ENCODE results near the gene SKAP2.

The SKAP2 gene

DNA sequence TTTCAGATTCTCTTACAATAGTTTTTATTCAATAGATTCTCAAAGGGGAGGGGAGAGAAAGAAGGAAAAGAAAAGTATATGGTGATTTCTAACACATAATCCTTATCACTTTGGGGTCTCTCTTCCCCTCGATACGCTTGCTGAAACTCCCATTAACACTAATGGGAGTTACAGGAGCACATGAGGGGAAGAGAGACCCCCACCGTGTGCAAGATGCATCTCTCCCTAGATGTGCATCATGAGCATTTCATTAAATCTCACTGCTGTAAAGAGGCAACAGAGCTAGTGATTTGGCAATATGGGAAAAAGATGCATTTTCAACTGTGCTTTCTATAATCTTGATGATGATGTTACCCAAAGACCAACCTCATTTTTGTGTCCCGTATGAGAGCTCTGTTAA lies 177.4 kb downstream of the SKAP2 start:
- Mint-ChIP-seq H3K36me3 (no peaks in the 10 kb centered on the region), H3K9me3 (no peaks in the 10 kb centered on the region), H3K4me3 (no peak overlapping the region), H3K4me1 (no peaks in the 10 kb centered on the region), H3K27me3 (peaks cover 7% of the 10 kb centered on the region), H3K27ac (no peak overlapping the region)
- CTCF ChIA-PET: interaction anchor here (0.6 to 1.9 kb wide), 9 partner anchors 10 to 1046 kb away, joined by 3 to 9 read pairs (median 4); no protein-coding TSS in a partner anchor
- no peak for DNase-seq

DNA sequence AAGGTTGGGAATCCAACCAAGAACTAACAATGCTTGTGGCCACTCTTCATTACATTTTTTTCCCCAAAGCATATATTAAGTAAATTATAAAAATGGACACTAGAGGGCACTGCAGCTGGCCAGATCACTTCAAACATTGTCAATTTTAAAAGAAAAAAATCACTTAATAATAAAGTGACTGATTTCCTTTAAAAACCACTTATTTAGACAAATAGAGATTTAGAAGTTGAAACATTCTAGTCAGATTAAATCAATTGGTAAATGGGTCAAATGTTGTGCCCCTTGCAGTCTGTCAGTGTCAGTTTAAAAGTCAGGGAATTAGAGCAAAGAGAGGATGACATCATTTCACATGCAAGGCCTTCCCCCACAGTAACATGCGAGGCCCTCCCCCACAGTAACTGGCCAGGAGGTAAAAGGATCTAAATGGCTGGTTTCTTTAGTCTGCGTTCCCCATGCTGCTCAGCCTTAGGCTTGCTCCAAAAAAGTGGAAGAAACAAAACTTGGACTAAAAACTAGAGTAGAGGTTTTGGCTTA lies 177.9 kb downstream of the SKAP2 start:
- DNase-seq: no peak
- Mint-ChIP-seq H3K4me1 (no peaks in the 10 kb centered on the region), H3K36me3 (no peaks in the 10 kb centered on the region), H3K27ac (peak overlapping the region; percentile 26), H3K9me3 (no peaks in the 10 kb centered on the region), H3K4me3 (no peak overlapping the region), H3K27me3 (peaks cover 2% of the 10 kb centered on the region)
- CTCF ChIA-PET: interaction anchor here (1.0 to 1.9 kb wide), 6 partner anchors 9 to 1046 kb away, joined by 3 to 9 read pairs (median 4); no protein-coding TSS in a partner anchor

DNA sequence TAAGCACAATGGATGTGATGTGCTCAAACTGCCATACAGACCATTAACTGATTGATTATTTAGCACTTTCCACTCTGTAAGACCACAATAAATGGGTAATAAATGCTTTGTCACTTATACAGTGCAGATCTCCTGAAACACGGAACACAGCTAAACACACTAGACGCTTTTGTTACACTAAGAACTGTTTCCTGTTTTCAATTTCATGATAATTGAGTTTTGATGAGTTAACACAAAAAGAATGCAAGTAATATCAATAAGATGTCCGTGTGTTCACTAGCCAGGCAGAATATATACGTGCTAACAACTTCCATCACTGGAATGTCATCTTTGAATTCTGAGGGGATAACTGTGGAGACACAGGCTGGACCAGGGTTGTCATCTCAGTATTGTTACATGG lies 178.8 kb downstream of the SKAP2 start:
- Mint-ChIP-seq H3K9me3 (no peaks in the 10 kb centered on the region), H3K4me1 (no peaks in the 10 kb centered on the region)

DNA sequence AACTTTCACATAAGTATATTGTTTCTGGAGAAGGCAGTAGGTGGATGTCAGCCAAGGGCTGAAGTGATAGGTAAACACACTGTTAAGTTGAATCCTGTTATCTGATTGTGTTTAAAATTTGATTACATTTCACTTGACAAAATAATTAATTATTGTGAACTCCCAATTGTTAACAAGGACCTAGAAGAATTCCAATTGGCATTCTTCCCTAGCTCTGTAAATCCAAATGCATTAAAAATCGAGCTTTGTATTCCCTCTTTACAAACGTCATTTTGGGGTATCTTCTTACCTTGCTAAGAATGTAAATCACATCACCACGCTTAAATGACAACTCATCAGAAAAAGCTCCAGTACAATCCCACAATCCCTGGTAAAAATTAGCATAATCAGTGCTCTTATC lies 179.9 kb downstream of the SKAP2 start:
- no peak for DNase-seq
- Mint-ChIP-seq H3K36me3 (no peaks in the 10 kb centered on the region), H3K4me1 (no peaks in the 10 kb centered on the region), H3K4me3 (no peak overlapping the region), H3K9me3 (no peaks in the 10 kb centered on the region), H3K27me3 (no peaks in the 10 kb centered on the region), H3K27ac (no peak overlapping the region)
- CTCF ChIA-PET: interaction anchor here (0.6 to 1.4 kb wide), 2 partner anchors 351 to 504 kb away, joined by 3 to 4 read pairs; no protein-coding TSS in a partner anchor

More for the DNA sequence above, 178.8 kb downstream of the SKAP2 start:
- H3K27me3 Mint-ChIP-seq: no peaks in the 10 kb centered on the region
- CTCF ChIA-PET: no interaction called here
- H3K4me3 Mint-ChIP-seq: no peak overlapping the region
- H3K36me3 Mint-ChIP-seq: no peaks in the 10 kb centered on the region
- DNase-seq: no peak
- H3K27ac Mint-ChIP-seq: no peak overlapping the region

DNA sequence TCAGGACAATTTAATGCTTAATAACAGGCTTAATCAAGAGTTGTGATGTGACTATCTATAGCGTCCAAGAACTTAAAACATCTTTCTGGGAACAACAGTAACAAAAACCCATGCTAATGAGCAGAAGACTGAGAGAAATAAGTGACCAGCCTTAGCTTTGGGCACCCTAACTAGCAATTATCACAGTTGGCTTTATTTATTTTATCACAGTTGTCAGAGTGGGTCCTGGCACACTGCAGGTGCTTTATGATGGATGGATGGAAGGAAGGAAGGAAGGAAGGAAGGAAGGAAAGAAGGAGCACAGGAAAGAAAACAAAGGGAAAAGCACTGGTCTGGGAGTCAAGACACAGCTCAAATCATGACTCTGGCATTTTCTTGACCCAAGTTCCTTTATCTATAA lies 181.1 kb downstream of the SKAP2 start:
- Mint-ChIP-seq H3K4me3 (no peak overlapping the region), H3K9me3 (no peaks in the 10 kb centered on the region), H3K27ac (no peak overlapping the region), H3K4me1 (no peaks in the 10 kb centered on the region), H3K36me3 (no peaks in the 10 kb centered on the region), H3K27me3 (peaks cover 6% of the 10 kb centered on the region)
- CTCF ChIA-PET: interaction anchor here (1.4 to 4.9 kb wide), 3 partner anchors 16 to 505 kb away, joined by 4 to 36 read pairs (median 4); no protein-coding TSS in a partner anchor
- no peak for DNase-seq

DNA sequence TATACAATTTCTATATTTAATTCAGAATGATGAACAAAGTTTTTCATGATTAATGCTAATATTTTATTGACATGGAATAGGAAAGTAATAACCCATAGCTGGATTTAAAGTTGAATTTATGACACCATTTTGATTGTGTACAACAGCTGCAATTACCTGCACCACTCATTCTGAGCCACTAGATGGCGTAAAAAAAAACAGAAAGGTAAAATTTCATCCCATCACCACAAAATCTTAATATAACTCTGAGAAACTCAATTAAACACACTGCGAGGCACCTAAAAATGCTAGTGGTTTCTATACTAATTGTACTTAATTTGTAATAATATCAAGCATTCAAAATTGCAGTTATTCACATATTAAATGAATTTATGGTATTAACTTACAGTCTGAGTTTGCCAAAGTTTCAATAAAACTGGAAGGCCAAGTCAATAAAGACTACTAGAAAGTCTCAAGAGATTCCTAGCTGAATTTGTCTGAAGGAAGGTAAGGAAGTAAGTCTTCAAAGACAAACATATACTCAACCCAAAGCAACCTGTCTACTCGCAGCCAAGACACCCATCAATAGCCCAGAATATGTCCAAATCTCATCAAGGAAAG lies 182.5 kb downstream of the SKAP2 start:
- CTCF ChIA-PET: interaction anchor here (0.6 to 4.9 kb wide), 11 partner anchors 8 to 973 kb away, joined by 3 to 36 read pairs (median 4); partner anchors contain the start of gene HOXA5
- Mint-ChIP-seq H3K9me3 (no peaks in the 10 kb centered on the region), H3K27ac (no peak overlapping the region), H3K36me3 (no peaks in the 10 kb centered on the region), H3K4me3 (no peak overlapping the region), H3K4me1 (no peaks in the 10 kb centered on the region), H3K27me3 (peaks cover 6% of the 10 kb centered on the region)
- DNase-seq: no peak

DNA sequence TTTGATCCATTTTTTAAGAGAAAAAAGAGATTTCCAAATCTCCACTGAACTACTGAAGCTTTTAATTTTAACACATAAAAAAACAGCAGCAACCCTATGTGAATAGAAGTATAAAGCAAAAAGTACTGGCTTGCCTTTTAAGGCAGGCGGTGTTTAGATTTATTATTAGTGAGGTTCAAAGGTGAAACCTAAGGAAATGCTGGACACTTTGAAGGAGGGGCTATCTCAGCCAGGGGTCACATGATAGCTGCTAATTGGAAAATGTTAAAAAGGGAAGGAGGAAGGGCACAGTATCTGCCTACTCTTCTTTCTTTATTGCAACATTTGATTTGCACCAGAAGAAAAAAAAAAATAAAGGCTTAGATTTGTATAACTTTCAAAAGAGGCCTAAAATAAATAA lies 183.8 kb downstream of the SKAP2 start:
- Mint-ChIP-seq H3K4me3 (no peak overlapping the region), H3K9me3 (no peaks in the 10 kb centered on the region), H3K4me1 (no peaks in the 10 kb centered on the region), H3K36me3 (no peaks in the 10 kb centered on the region), H3K27ac (no peak overlapping the region), H3K27me3 (peaks cover 6% of the 10 kb centered on the region)
- CTCF ChIA-PET: interaction anchor here (0.6 to 4.9 kb wide), 5 partner anchors 13 to 537 kb away, joined by 4 to 36 read pairs (median 4); no protein-coding TSS in a partner anchor
- DNase-seq: no peak

DNA sequence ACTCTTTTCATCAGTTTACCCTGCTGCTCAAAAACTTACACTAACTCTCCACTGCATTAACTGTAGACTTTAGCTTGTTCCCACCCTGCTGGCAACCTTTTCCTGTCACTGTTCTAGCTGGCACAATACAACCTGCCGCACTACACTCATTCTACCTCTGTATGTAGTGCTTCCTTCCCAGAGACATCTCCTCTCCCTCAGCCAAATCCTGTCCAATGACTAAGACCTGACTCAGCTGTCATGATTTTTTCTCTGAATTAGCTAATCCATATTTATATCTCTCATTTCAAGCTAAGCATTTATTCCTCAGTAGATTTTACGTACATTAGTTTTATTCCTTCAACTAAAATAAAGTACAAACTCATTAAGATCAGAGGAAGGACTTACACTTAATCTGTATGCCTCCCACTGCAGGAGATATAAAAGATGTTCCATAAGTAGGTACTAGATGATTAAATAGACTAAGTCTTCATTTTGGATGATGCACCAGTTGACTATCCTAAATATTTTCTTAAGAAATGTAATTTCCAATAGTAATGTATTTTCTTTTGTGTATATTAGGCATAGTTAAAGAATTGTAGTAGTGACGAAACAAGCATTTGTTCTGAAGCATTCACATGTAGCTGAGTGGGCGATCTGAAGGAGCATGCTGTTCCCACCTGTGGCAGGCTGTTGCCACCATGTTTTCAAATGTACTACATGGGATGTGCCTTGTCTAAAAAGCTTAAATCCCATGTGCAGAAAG lies 189.1 kb downstream of the SKAP2 start:
- Mint-ChIP-seq H3K27me3 (peaks cover 13% of the 10 kb centered on the region), H3K27ac (no peak overlapping the region), H3K9me3 (no peaks in the 10 kb centered on the region), H3K4me1 (peaks cover 2% of the 10 kb centered on the region), H3K4me3 (no peak overlapping the region), H3K36me3 (no peaks in the 10 kb centered on the region)
- CTCF ChIA-PET: interaction anchor here (0.6 to 2.1 kb wide), 3 partner anchors 12 to 305 kb away, joined by 3 to 6 read pairs (median 3); no protein-coding TSS in a partner anchor
- DNase-seq: no peak

DNA sequence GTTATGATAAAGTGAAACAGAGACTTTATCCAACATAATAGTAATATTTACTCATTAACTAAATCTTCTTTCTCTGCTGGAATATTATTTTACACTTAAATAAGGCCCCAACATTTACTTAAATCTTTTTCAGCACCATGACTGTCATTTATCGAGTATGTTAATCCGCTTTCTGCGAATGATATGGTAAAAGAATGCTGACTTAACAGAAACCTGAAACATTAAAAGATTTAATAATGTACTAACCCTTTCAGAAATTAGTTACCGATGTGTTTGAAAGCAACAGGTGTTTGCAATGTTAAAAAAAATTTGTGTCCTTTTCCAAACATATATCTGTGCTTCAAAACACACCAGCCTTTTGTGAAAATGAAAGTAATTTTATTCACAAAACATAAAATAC lies 190.5 kb downstream of the SKAP2 start:
- no peaks in the 10 kb centered on the region for H3K9me3 Mint-ChIP-seq
- H3K4me3 Mint-ChIP-seq: no peak overlapping the region
- peaks cover 2% of the 10 kb centered on the region for H3K4me1 Mint-ChIP-seq
- DNase-seq: no peak
- CTCF ChIA-PET: interaction anchor here (1.6 kb wide), 1 partner anchor 8 kb away, joined by 6 read pairs; no protein-coding TSS in a partner anchor
- H3K36me3 Mint-ChIP-seq: no peaks in the 10 kb centered on the region
- peaks cover 9% of the 10 kb centered on the region for H3K27me3 Mint-ChIP-seq
- no peak overlapping the region for H3K27ac Mint-ChIP-seq

DNA sequence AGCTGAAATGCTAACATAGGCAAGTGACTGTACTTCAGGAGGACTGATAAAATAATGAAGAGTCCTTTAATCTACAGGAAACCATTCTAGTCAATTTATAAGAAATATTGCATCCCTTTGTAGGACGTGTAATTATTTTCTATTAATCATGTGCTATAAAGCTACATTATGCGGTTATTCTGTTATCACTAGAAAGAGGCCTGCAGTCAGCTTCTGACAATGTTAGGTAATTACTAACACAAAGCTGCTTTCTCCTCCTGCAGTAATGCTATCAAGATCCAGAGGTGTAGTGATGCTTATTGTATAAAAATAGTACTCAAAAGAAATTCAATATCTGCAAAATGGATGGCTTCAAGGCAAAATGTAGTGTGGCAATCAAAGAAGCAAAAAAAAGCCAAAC lies 191.1 kb downstream of the SKAP2 start:
- no peak for DNase-seq
- Mint-ChIP-seq H3K4me3 (no peak overlapping the region), H3K27ac (no peak overlapping the region), H3K36me3 (no peaks in the 10 kb centered on the region), H3K9me3 (no peaks in the 10 kb centered on the region), H3K27me3 (peaks cover 8% of the 10 kb centered on the region), H3K4me1 (peaks cover 2% of the 10 kb centered on the region)
- CTCF ChIA-PET: interaction anchor here (1.6 kb wide), 1 partner anchor 9 kb away, joined by 6 read pairs; no protein-coding TSS in a partner anchor

DNA sequence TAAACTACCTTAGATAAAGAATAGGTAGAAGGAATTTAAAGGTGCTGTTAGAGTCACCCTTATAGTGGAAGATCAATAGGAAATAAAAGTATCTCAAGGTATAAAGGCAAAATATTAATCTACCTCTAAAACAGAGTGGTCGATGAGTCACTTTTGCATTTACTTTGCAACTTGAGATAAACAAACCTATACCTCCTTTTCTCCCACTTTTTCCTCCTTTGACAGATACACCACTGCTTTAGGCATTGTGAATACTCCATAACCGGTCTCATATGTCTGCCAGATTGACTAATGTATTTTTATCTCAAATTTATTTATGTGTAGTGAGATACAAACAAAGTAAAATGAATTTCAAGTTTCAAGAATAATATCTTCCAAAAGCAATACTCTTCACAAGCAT lies 193.5 kb downstream of the SKAP2 start:
- peaks cover 12% of the 10 kb centered on the region for H3K27me3 Mint-ChIP-seq
- peaks cover 7% of the 10 kb centered on the region for H3K4me1 Mint-ChIP-seq
- H3K9me3 Mint-ChIP-seq: no peaks in the 10 kb centered on the region
- H3K4me3 Mint-ChIP-seq: no peak overlapping the region
- CTCF ChIA-PET: no interaction called here
- H3K27ac Mint-ChIP-seq: no peak overlapping the region
- no peaks in the 10 kb centered on the region for H3K36me3 Mint-ChIP-seq
- DNase-seq: no peak

DNA sequence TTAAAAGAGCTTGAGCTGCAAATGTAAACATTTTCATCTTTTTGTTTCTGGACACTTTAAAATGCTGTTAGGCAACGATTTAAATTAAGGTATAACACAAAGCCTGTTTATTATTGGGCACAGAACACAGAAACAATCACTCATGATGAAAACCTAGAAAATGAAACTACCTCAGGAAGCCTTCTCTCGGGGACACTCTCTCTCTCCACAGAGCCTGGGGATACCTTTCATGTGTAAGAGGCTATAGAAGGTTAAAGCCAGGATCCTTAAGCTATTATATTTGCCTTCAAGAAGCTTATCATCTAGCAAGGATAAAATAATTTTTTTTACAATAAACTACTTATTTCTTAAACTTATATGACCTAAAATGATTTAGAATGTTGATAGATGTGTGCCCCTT lies 194.1 kb downstream of the SKAP2 start:
- CTCF ChIA-PET: interaction anchor here (1.0 to 1.6 kb wide), 3 partner anchors 291 to 305 kb away, joined by 3 to 6 read pairs (median 3); no protein-coding TSS in a partner anchor
- peaks cover 10% of the 10 kb centered on the region for H3K4me1 Mint-ChIP-seq
- H3K36me3 Mint-ChIP-seq: no peaks in the 10 kb centered on the region
- no peak overlapping the region for H3K4me3 Mint-ChIP-seq
- no peak overlapping the region for H3K27ac Mint-ChIP-seq
- no peak for DNase-seq
- no peaks in the 10 kb centered on the region for H3K9me3 Mint-ChIP-seq
- H3K27me3 Mint-ChIP-seq: peaks cover 12% of the 10 kb centered on the region

DNA sequence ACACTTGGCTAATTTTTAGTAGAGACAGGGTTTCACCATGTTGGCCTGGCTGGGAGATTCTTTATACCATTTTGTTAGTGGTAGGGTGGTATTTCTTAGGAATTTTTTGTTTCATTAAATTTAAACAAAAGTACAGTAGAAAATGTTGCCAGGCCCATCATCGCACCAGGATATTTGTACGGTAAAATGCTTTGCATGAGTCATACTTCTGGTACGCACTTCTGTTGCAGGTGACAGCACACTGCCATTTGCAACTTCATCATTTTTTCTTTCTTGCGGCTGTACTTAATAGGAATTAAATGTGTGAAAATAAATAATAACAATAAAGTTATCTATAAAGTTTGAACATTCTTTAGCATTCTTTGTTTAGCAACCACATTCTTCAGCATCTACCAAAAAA lies 195.6 kb downstream of the SKAP2 start:
- peaks cover 15% of the 10 kb centered on the region for H3K4me1 Mint-ChIP-seq
- H3K9me3 Mint-ChIP-seq: no peaks in the 10 kb centered on the region
- peaks cover 11% of the 10 kb centered on the region for H3K27me3 Mint-ChIP-seq
- H3K27ac Mint-ChIP-seq: no peak overlapping the region
- H3K4me3 Mint-ChIP-seq: no peak overlapping the region
- DNase-seq: no peak
- no peaks in the 10 kb centered on the region for H3K36me3 Mint-ChIP-seq
- CTCF ChIA-PET: interaction anchor here (1.6 kb wide), 1 partner anchor 299 kb away, joined by 6 read pairs; no protein-coding TSS in a partner anchor

DNA sequence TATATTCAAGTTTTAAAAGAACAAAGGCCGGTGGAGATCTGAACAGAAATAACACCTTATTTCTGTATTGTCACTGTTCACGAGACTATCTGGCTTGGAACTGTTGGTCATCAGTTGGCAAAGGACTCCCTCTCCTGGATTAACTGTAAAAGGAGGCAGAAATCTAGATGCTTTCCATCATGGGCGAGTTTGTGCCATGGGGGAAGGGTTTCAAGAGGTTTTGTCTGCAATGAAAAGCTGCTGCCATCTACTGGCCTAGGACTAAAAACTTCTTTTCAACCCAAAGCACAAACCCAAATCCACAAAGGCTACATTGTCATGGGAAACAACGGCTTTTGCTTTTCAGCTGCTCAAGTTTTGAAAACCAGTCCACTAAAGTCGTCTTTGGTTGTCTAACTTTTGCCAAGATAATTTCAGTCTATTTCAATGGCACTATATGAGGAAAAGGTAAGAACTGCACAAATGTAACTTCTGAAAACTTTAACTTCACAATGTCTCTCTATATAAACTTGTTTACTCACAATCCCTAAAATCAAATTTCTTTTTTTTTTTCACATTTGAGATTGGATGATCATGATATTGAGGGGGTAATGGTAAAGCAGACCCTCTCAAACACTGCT lies 196.8 kb downstream of the SKAP2 start:
- Mint-ChIP-seq H3K4me1 (peaks cover 15% of the 10 kb centered on the region), H3K9me3 (no peaks in the 10 kb centered on the region), H3K4me3 (no peak overlapping the region), H3K27me3 (peaks cover 21% of the 10 kb centered on the region), H3K27ac (no peak overlapping the region), H3K36me3 (no peaks in the 10 kb centered on the region)
- CTCF ChIA-PET: interaction anchor here (0.6 to 4.1 kb wide), 16 partner anchors 10 to 1501 kb away, joined by 3 to 29 read pairs (median 4); no protein-coding TSS in a partner anchor
- DNase-seq: peak; percentile 74

Data from activated naive CD4-positive, alpha-beta T cell treated with anti-CD3 and anti-CD28 coated beads, Interleukin-2, amount 10 ng/mL, durations not matched to agents 7 days and 5 days (primary cell).